ENCODE measurements around the gene COA1.

DNA sequence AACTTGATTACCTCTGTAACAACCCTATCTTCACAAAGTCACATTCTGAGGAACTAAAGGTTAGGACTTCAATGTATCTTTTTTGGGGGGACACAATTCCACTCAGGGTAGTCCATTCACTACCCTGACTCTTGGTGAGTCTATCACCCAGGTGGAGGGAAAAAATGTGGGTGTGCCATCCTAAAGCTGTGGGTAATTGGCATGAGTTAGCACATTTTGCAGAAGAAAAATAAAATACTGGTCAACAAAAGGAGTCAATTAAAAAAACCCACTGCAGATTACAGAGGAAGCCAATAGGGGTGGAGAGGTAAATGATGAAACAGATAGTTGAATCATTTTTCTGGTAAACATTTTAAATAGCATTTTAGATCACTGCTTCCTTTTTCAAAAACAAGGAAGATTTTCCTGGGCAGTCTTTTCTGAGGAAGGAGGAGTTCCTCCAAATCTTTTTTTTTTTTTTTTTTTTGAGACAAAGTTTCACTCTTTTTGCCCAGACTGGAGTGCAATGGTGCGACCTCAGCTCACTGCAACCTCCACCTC, 24.0 kb upstream of the COA1 start:
- TF ChIP-seq, protein P1, sequence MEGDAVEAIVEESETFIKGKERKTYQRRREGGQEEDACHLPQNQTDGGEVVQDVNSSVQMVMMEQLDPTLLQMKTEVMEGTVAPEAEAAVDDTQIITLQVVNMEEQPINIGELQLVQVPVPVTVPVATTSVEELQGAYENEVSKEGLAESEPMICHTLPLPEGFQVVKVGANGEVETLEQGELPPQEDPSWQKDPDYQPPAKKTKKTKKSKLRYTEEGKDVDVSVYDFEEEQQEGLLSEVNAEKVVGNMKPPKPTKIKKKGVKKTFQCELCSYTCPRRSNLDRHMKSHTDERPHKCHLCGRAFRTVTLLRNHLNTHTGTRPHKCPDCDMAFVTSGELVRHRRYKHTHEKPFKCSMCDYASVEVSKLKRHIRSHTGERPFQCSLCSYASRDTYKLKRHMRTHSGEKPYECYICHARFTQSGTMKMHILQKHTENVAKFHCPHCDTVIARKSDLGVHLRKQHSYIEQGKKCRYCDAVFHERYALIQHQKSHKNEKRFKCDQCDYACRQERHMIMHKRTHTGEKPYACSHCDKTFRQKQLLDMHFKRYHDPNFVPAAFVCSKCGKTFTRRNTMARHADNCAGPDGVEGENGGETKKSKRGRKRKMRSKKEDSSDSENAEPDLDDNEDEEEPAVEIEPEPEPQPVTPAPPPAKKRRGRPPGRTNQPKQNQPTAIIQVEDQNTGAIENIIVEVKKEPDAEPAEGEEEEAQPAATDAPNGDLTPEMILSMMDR (IDR thresholded peaks at IDR 0.05) = no peak
- TF ChIP-seq POLR2A (IDR thresholded peaks at IDR 0.05) = no peak
